Measurements from ENCODE around the gene JARID2. TPM values are rescaled to one million over a fixed set of nuclear protein-coding genes. Genes with fewer than 3 reads are reported as not detected.
A peak's percentile ranks its signal among the peaks of the same experiment; 100 is the strongest.

The JARID2 gene
- total RNA-seq, 4 donors from 2014 or later: 20.0 to 29.4 (median 23.9) TPM

- DNase-seq (ENCODE audit: low spot score in 2 of 2): peak in 1 of 2 donors; percentile 42
- no peak overlapping the region for H3K4me3 ChIP-seq
- TF ChIP-seq EP300 (IDR thresholded peaks at IDR 0.05) (no peak), POLR2A (IDR thresholded peaks at IDR 0.05) (no peak), POLR2AphosphoS5 (IDR thresholded peaks at IDR 0.05) (no peak)
- TF ChIP-seq, protein P1, sequence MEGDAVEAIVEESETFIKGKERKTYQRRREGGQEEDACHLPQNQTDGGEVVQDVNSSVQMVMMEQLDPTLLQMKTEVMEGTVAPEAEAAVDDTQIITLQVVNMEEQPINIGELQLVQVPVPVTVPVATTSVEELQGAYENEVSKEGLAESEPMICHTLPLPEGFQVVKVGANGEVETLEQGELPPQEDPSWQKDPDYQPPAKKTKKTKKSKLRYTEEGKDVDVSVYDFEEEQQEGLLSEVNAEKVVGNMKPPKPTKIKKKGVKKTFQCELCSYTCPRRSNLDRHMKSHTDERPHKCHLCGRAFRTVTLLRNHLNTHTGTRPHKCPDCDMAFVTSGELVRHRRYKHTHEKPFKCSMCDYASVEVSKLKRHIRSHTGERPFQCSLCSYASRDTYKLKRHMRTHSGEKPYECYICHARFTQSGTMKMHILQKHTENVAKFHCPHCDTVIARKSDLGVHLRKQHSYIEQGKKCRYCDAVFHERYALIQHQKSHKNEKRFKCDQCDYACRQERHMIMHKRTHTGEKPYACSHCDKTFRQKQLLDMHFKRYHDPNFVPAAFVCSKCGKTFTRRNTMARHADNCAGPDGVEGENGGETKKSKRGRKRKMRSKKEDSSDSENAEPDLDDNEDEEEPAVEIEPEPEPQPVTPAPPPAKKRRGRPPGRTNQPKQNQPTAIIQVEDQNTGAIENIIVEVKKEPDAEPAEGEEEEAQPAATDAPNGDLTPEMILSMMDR (IDR thresholded peaks at IDR 0.05): no peak
- H3K27ac ChIP-seq: no peak overlapping the region
- 92% methylated on average over 14 of the region's 14 CpGs for WGBS
- peaks cover 18% of the 10 kb centered on the region for H3K4me1 ChIP-seq
- no peaks in the 10 kb centered on the region for H3K9me3 ChIP-seq
- peaks cover 43% of the 10 kb centered on the region for H3K36me3 ChIP-seq
- no peaks in the 10 kb centered on the region for H3K27me3 ChIP-seq
These were observed 279.1 kb downstream of the JARID2 start for GRCh38 chr6:15524861-15525401.

DNA sequence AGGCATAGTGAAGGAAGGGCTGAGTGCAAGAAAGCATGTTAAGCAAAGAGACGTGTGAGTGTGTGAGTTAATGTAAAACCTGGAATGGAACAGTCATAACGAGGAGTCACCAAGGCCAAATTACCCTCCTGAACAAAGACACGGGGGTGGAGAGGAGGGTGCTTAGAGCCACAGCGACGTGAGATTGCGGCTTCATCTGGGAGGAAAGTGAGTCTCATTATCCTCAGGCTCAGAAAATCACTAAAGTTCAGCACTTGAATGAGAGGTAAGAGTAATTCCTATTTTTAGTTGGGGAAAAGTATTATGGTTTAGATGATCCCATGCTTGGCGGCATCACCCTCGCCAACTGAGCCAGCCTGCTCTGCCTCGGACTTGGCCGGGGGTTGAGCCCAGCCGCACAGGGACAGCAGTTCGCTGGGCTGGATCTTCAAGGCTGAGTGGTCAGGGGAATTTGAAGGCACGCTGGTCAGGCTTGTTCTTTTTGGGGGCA, 280.4 kb downstream of the JARID2 start:
- Histone ChIP-seq H3K27me3 (no peaks in the 10 kb centered on the region), H3K36me3 (peaks cover 41% of the 10 kb centered on the region), H3K4me3 (no peak overlapping the region), H3K27ac (no peak overlapping the region), H3K9me3 (no peaks in the 10 kb centered on the region), H3K4me1 (peaks cover 15% of the 10 kb centered on the region)
- no peak for DNase-seq (ENCODE audit: low spot score in 2 of 2)
- no peak for TF ChIP-seq POLR2A (IDR thresholded peaks at IDR 0.05)
- TF ChIP-seq, protein P1 (IDR thresholded peaks at IDR 0.05): no peak
- TF ChIP-seq POLR2AphosphoS5 (IDR thresholded peaks at IDR 0.05): no peak
- TF ChIP-seq EP300 (IDR thresholded peaks at IDR 0.05): no peak
- WGBS: 96% methylated on average over 13 of the region's 13 CpGs

- no peak for DNase-seq (ENCODE audit: low spot score in 2 of 2)
- Histone ChIP-seq H3K4me1 (no peaks in the 10 kb centered on the region), H3K36me3 (peaks cover 41% of the 10 kb centered on the region), H3K9me3 (no peaks in the 10 kb centered on the region), H3K27me3 (no peaks in the 10 kb centered on the region), H3K27ac (no peak overlapping the region), H3K4me3 (no peak overlapping the region)
- TF ChIP-seq EP300 (IDR thresholded peaks at IDR 0.05) (no peak), POLR2A (IDR thresholded peaks at IDR 0.05) (no peak), POLR2AphosphoS5 (IDR thresholded peaks at IDR 0.05) (no peak)
- TF ChIP-seq, protein P1 (IDR thresholded peaks at IDR 0.05): no peak
- 82% methylated on average over 12 of the region's 12 CpGs for WGBS
These were observed 282.2 kb downstream of the JARID2 start for GRCh38 chr6:15527838-15528617.

DNA sequence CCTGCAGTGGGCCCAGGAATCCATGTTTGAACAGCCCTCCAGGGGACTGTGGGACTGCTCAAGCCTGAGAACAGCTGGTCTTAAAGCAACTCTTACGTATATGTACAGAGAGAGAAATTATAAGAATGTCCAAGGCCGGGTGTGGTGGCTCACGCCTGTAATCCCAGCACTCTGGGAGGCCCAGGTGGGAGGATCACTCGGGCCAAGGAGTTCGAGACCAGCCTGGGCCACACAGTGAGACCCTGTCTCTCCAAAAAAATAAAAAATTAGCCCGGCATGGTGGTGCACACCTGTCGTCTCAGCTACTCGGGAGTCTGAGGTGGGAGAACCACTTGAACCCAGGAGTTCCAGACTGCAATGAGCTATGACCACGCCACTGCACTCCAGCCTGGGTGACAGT, 283.0 kb downstream of the JARID2 start:
- TF ChIP-seq, protein P1 (IDR thresholded peaks at IDR 0.05): no peak
- TF ChIP-seq POLR2AphosphoS5 (IDR thresholded peaks at IDR 0.05) (no peak), EP300 (IDR thresholded peaks at IDR 0.05) (no peak), POLR2A (IDR thresholded peaks at IDR 0.05) (no peak)
- WGBS: 97% methylated on average over 9 of the region's 9 CpGs
- Histone ChIP-seq H3K27ac (no peak overlapping the region), H3K9me3 (no peaks in the 10 kb centered on the region), H3K27me3 (no peaks in the 10 kb centered on the region), H3K4me1 (no peaks in the 10 kb centered on the region), H3K36me3 (peaks cover 37% of the 10 kb centered on the region), H3K4me3 (no peak overlapping the region)
- DNase-seq (ENCODE audit: low spot score in 2 of 2): no peak

- Histone ChIP-seq H3K27me3 (no peaks in the 10 kb centered on the region), H3K4me1 (no peaks in the 10 kb centered on the region), H3K36me3 (peaks cover 29% of the 10 kb centered on the region), H3K4me3 (no peak overlapping the region), H3K9me3 (no peaks in the 10 kb centered on the region), H3K27ac (no peak overlapping the region)
- TF ChIP-seq POLR2A (IDR thresholded peaks at IDR 0.05): no peak
- TF ChIP-seq, protein P1 (IDR thresholded peaks at IDR 0.05): no peak
- no peak for TF ChIP-seq EP300 (IDR thresholded peaks at IDR 0.05)
- no peak for TF ChIP-seq POLR2AphosphoS5 (IDR thresholded peaks at IDR 0.05)
- no peak for DNase-seq (ENCODE audit: low spot score in 2 of 2)
- WGBS: 92% methylated on average over 10 of the region's 10 CpGs
These were observed 284.5 kb downstream of the JARID2 start for GRCh38 chr6:15530411-15530810.

All from suprapubic skin (tissue), 4 donors.